SK-N-SH treated with all-trans-retinoic acid at 6 μM for 48 hours (cell line): ENCODE data around the gene ZNF205.
A peak's percentile ranks its signal among the peaks of the same experiment; 100 is the strongest.

Experiments used
- ATAC-seq: fragments of 200-7000 bp; cut with Tn5 transposase; 3 replicates; pipeline ENCODE4 v1.9.1; 2020; ENCODE audit warnings: mild to moderate bottlenecking, moderate library complexity
- ARNTL ChIP-seq: fragments of 450-650 bp; formaldehyde crosslinking; IDR thresholded peaks from 2 replicates; pipeline ENCODE4 v1.5.0; 2020; ENCODE audit warnings: low read depth, mild to moderate bottlenecking, moderate library complexity, borderline replicate concordance
- BACH2 ChIP-seq: fragments of 250-450 bp; sonication (Bioruptor Pico); IDR thresholded peaks from 2 replicates; pipeline ENCODE4 v1.9.0; 2021; ENCODE audit warnings: mild to moderate bottlenecking, borderline replicate concordance
- CSDC2 ChIP-seq: fragments of 250-450 bp; sonication (Bioruptor Pico); IDR thresholded peaks from 2 replicates; pipeline ENCODE4 v1.5.0; 2020; ENCODE audit warnings: mild to moderate bottlenecking, moderate library complexity
- CSRNP3 ChIP-seq: fragments of 250-450 bp; sonication (Bioruptor Pico); IDR thresholded peaks from 2 replicates; pipeline ENCODE4 v1.5.1; 2021; ENCODE audit warnings: mild to moderate bottlenecking, moderate library complexity
- ESRRG ChIP-seq: fragments of 250-450 bp; sonication (Bioruptor Pico); IDR thresholded peaks from 2 replicates; pipeline ENCODE4 v1.6.1; 2021; ENCODE audit warnings: mild to moderate bottlenecking
- GLIS3 ChIP-seq: fragments of 250-450 bp; sonication (Bioruptor Pico); IDR thresholded peaks from 2 replicates; pipeline ENCODE4 v1.5.0; 2020; ENCODE audit warnings: mild to moderate bottlenecking, moderate library complexity
- ISL1 ChIP-seq: fragments of 250-450 bp; sonication (Bioruptor Pico); IDR thresholded peaks from 2 replicates; pipeline ENCODE4 v2.1.2; 2022; ENCODE audit warnings: mild to moderate bottlenecking, moderate library complexity
- OSR1 ChIP-seq: fragments of 250-450 bp; sonication (Bioruptor Pico); IDR thresholded peaks from 2 replicates; pipeline ENCODE4 v1.8.0; 2022; ENCODE audit warnings: moderate library complexity, mild to moderate bottlenecking, inconsistent platforms
- PATZ1 ChIP-seq: fragments of 250-450 bp; sonication (Bioruptor Pico); IDR thresholded peaks from 2 replicates; pipeline ENCODE4 v1.8.0; 2020; ENCODE audit warnings: mild to moderate bottlenecking, moderate library complexity, borderline replicate concordance
- SNAI2 ChIP-seq: fragments of 250-450 bp; sonication (Bioruptor Pico); IDR thresholded peaks from 2 replicates; pipeline ENCODE4 v1.5.0; 2020; ENCODE audit warnings: mild to moderate bottlenecking, moderate library complexity
- TCF4 ChIP-seq: fragments of 250-450 bp; sonication (Bioruptor Pico); IDR thresholded peaks from 2 replicates; pipeline ENCODE4 v1.8.0; 2021; ENCODE audit warnings: mild to moderate bottlenecking, moderate library complexity, borderline replicate concordance
- TOX ChIP-seq: fragments of 250-450 bp; sonication (Bioruptor Pico); IDR thresholded peaks from 2 replicates; pipeline ENCODE4 v1.8.0; 2021; ENCODE audit warnings: mild to moderate bottlenecking, moderate library complexity, borderline replicate concordance
- ZC3H10 ChIP-seq: fragments of 250-450 bp; sonication (Bioruptor Pico); IDR thresholded peaks from 2 replicates; pipeline ENCODE4 v1.5.1; 2021; ENCODE audit warnings: mild to moderate bottlenecking, moderate library complexity
- ZNF565 ChIP-seq: fragments of 450-650 bp; formaldehyde crosslinking; conservative IDR thresholded peaks from 2 replicates; pipeline ENCODE4 v1.5.0; 2020; ENCODE audit warnings: low read depth, mild to moderate bottlenecking, moderate library complexity
- TF ChIP-seq, protein P1 (sequence below): fragments of 250-450 bp; sonication (Bioruptor Pico); IDR thresholded peaks from 2 replicates; pipeline ENCODE4 v1.5.0; 2020; ENCODE audit warnings: mild to moderate bottlenecking, moderate library complexity
- TF ChIP-seq, protein P2 (sequence below): fragments of 250-450 bp; sonication (Bioruptor Pico); IDR thresholded peaks from 2 replicates; pipeline ENCODE4 v1.8.0; 2021; ENCODE audit warnings: low read depth, mild to moderate bottlenecking, moderate library complexity, borderline replicate concordance
- TF ChIP-seq, protein P3 (sequence below): fragments of 250-450 bp; sonication (Bioruptor Pico); IDR thresholded peaks from 2 replicates; pipeline ENCODE4 v1.5.1; 2020; ENCODE audit warnings: low read depth, mild to moderate bottlenecking, moderate library complexity

ZNF205 gene

GRCh38 chr16:3134338-3135125 is 22.1 kb downstream of the ZNF205 start, which contains the start of gene ZNF213:
Gene ZNF213, plus strand, starts transcription at chr16:3135029. Its CDS starts 2,252 bp downstream, at chr16:3137281.
- TF ChIP-seq TCF4 (CRISPR knock-in tag) (no peak), PATZ1 (CRISPR knock-in tag) (no peak), ARNTL (CRISPR knock-in tag) (no peak), CSRNP3 (CRISPR knock-in tag) (no peak)
- TF ChIP-seq, protein P1, sequence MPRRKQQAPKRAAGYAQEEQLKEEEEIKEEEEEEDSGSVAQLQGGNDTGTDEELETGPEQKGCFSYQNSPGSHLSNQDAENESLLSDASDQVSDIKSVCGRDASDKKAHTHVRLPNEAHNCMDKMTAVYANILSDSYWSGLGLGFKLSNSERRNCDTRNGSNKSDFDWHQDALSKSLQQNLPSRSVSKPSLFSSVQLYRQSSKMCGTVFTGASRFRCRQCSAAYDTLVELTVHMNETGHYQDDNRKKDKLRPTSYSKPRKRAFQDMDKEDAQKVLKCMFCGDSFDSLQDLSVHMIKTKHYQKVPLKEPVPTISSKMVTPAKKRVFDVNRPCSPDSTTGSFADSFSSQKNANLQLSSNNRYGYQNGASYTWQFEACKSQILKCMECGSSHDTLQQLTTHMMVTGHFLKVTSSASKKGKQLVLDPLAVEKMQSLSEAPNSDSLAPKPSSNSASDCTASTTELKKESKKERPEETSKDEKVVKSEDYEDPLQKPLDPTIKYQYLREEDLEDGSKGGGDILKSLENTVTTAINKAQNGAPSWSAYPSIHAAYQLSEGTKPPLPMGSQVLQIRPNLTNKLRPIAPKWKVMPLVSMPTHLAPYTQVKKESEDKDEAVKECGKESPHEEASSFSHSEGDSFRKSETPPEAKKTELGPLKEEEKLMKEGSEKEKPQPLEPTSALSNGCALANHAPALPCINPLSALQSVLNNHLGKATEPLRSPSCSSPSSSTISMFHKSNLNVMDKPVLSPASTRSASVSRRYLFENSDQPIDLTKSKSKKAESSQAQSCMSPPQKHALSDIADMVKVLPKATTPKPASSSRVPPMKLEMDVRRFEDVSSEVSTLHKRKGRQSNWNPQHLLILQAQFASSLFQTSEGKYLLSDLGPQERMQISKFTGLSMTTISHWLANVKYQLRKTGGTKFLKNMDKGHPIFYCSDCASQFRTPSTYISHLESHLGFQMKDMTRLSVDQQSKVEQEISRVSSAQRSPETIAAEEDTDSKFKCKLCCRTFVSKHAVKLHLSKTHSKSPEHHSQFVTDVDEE (CRISPR knock-in tag): no peak
- ATAC-seq: peak; percentile 95

DNA sequence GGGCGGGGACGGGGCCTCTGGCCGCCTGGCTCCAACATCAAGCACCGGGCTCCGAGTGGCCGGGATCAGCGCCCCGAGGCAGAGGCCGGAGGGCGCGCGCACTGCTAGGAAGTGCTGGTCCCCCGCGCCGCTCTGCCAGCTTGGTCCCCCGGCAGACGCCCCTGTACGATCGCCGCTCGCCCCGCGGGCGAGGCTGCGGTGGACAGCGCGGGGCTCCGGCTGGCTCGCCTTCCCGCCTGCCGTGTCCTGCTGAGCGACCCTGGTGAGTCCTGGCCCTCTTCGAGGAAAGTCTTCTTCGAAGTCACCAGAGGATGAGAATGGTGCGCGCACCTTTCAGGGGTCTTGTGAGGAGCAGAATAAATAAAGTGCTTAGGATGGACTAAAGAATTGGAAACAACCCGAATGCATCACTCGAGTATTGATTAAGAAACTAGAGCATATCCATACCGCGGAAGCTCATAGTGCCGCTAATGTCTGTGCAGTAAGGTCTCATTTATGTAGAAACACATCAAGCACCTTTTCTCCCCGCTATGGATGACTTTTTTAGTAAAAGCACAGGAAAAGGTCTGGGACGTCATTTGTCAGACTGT is 22.8 kb downstream of the ZNF205 start:
- peak; percentile 6 for ATAC-seq

DNA sequence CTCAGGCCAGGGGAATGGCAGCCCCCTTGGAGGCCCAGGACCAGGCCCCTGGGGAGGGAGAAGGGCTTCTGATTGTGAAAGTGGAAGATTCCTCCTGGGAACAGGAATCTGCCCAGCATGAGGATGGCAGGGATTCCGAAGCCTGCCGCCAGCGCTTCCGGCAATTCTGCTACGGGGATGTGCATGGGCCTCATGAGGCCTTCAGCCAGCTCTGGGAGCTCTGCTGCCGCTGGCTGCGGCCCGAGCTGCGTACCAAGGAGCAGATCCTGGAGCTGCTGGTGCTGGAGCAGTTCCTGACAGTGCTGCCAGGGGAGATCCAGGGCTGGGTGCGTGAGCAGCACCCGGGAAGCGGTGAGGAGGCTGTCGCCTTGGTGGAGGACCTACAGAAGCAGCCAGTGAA is 24.9 kb downstream of the ZNF205 start:
- TF ChIP-seq, protein P2, sequence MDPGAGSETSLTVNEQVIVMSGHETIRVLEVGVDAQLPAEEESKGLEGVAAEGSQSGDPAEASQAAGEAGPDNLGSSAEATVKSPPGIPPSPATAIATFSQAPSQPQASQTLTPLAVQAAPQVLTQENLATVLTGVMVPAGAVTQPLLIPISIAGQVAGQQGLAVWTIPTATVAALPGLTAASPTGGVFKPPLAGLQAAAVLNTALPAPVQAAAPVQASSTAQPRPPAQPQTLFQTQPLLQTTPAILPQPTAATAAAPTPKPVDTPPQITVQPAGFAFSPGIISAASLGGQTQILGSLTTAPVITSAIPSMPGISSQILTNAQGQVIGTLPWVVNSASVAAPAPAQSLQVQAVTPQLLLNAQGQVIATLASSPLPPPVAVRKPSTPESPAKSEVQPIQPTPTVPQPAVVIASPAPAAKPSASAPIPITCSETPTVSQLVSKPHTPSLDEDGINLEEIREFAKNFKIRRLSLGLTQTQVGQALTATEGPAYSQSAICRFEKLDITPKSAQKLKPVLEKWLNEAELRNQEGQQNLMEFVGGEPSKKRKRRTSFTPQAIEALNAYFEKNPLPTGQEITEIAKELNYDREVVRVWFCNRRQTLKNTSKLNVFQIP (CRISPR knock-in tag): no peak
- TF ChIP-seq, protein P3, sequence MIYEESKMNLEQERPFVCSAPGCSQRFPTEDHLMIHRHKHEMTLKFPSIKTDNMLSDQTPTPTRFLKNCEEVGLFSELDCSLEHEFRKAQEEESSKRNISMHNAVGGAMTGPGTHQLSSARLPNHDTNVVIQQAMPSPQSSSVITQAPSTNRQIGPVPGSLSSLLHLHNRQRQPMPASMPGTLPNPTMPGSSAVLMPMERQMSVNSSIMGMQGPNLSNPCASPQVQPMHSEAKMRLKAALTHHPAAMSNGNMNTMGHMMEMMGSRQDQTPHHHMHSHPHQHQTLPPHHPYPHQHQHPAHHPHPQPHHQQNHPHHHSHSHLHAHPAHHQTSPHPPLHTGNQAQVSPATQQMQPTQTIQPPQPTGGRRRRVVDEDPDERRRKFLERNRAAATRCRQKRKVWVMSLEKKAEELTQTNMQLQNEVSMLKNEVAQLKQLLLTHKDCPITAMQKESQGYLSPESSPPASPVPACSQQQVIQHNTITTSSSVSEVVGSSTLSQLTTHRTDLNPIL (CRISPR knock-in tag): no peak
- TF ChIP-seq OSR1 (no peak), CSDC2 (CRISPR knock-in tag) (no peak), ZNF565 (CRISPR knock-in tag) (no peak), SNAI2 (CRISPR knock-in tag) (no peak), ZC3H10 (CRISPR knock-in tag) (no peak), ESRRG (CRISPR knock-in tag) (no peak), BACH2 (CRISPR knock-in tag) (no peak), ISL1 (CRISPR knock-in tag) (no peak), TCF4 (CRISPR knock-in tag) (no peak), CSRNP3 (CRISPR knock-in tag) (no peak), GLIS3 (CRISPR knock-in tag) (no peak), TOX (CRISPR knock-in tag) (no peak)
- TF ChIP-seq, protein P1 (CRISPR knock-in tag): no peak
- ATAC-seq: no peak

More for the DNA sequence above, 22.8 kb downstream of the ZNF205 start:
- TF ChIP-seq OSR1 (no peak), ESRRG (CRISPR knock-in tag) (no peak)
